Suppressor macrophage treated with lipopolysaccharide for 4 hours (primary cell): ENCODE results near the gene SERPINE2.

Source experiments
- DNase-seq: peaks from one replicate; pipeline ENCODE4 v3.0.0-alpha.2; 2020

The SERPINE2 gene

GRCh38 chr2:223936862-223937326 lies 102.2 kb downstream of the SERPINE2 start:
- no peak for DNase-seq

- no peak for DNase-seq
Observed at GRCh38 chr2:223935459-223936125, 103.5 kb downstream of the SERPINE2 start.

- no peak for DNase-seq
Observed at GRCh38 chr2:223934870-223935269, 104.2 kb downstream of the SERPINE2 start.

GRCh38 chr2:223932816-223933800 lies 106.0 kb downstream of the SERPINE2 start:
- DNase-seq: no peak

GRCh38 chr2:223930103-223930976 lies 108.7 kb downstream of the SERPINE2 start:
- peak; percentile 79 for DNase-seq

- DNase-seq: no peak
Observed at GRCh38 chr2:223929571-223930102, 109.4 kb downstream of the SERPINE2 start.

- DNase-seq: no peak
Observed at GRCh38 chr2:223928113-223929006, 110.7 kb downstream of the SERPINE2 start.

- no peak for DNase-seq
Observed at GRCh38 chr2:223925106-223925505, 114.0 kb downstream of the SERPINE2 start.
